Dermis microvascular lymphatic vessel endothelial cell (primary cell): ENCODE data around the gene JAKMIP2. TPM values are rescaled to one million over a fixed set of nuclear protein-coding genes. Genes with fewer than 3 reads are reported as not detected.
"Not testable (repeated sequence)": the region's sequence is repeated elsewhere in the genome, so short reads cannot be mapped to it uniquely, and the experiment has no call there.

Source experiments
- DNase-seq, 2 donors: peaks; one replicate each; pipeline versions ENCODE4 v3.0.0 to v3.0.0-alpha.2; 2010; ENCODE audit warnings: low read depth in 2 of 2
- total RNA-seq: library from RNA; depleted of rRNA; stranded (reverse); fragments of >200 nt; gene quantifications from 2 replicates; pipeline ENCODE4 v1.2.1, GENCODE V29; 2014

The JAKMIP2 gene
- total RNA-seq, 1 donor from 2014 or later = not detected

GRCh38 chr5:147748590-147748989, 33.9 kb downstream of the JAKMIP2 start:
- no peak for DNase-seq

- DNase-seq = no peak
Observed at GRCh38 chr5:147746986-147747385, 35.5 kb downstream of the JAKMIP2 start.

GRCh38 chr5:147743678-147744374, 38.7 kb downstream of the JAKMIP2 start:
- no peak for DNase-seq

- no peak for DNase-seq
Observed at GRCh38 chr5:147743012-147743411, 39.5 kb downstream of the JAKMIP2 start.

GRCh38 chr5:147742151-147742550, 40.4 kb downstream of the JAKMIP2 start:
- DNase-seq = no peak

- DNase-seq = no peak
Observed at GRCh38 chr5:147740864-147741263, 41.7 kb downstream of the JAKMIP2 start.

GRCh38 chr5:147737921-147738320, 44.6 kb downstream of the JAKMIP2 start:
- no peak for DNase-seq

GRCh38 chr5:147735621-147736125, 46.9 kb downstream of the JAKMIP2 start:
- no peak for DNase-seq

- DNase-seq = no peak
Observed at GRCh38 chr5:147734894-147735293, 47.6 kb downstream of the JAKMIP2 start.

- no peak for DNase-seq
Observed at GRCh38 chr5:147733075-147733474, 49.5 kb downstream of the JAKMIP2 start.

GRCh38 chr5:147732291-147732883, 50.1 kb downstream of the JAKMIP2 start:
- DNase-seq = no peak

GRCh38 chr5:147731431-147732290, 50.9 kb downstream of the JAKMIP2 start:
- DNase-seq = no peak

- DNase-seq = no peak
Observed at GRCh38 chr5:147727200-147727599, 55.3 kb downstream of the JAKMIP2 start.

GRCh38 chr5:147721191-147721960, 61.2 kb downstream of the JAKMIP2 start:
- DNase-seq = not testable (repeated sequence)

GRCh38 chr5:147713550-147714295, 68.8 kb downstream of the JAKMIP2 start:
- DNase-seq = no peak

- DNase-seq = no peak
Observed at GRCh38 chr5:147712598-147712997, 69.9 kb downstream of the JAKMIP2 start.

GRCh38 chr5:147712019-147712418, 70.5 kb downstream of the JAKMIP2 start:
- no peak for DNase-seq

GRCh38 chr5:147711019-147711418, 71.5 kb downstream of the JAKMIP2 start:
- no peak for DNase-seq

- no peak for DNase-seq
Observed at GRCh38 chr5:147708708-147709107, 73.8 kb downstream of the JAKMIP2 start.

- no peak for DNase-seq
Observed at GRCh38 chr5:147704544-147704943, 78.0 kb downstream of the JAKMIP2 start.

GRCh38 chr5:147701468-147701867, 81.1 kb downstream of the JAKMIP2 start:
- no peak for DNase-seq
